HepG2 (cell line): ENCODE data around the gene C11orf86. TPM values are rescaled to one million over a fixed set of nuclear protein-coding genes. Genes with fewer than 3 reads are reported as not detected.

Experiments
- ATAC-seq: fragments of 200-7000 bp; cut with Tn5 transposase; 3 replicates; pipeline ENCODE4 v1.9.1; 2020; ENCODE audit warnings: mild to moderate bottlenecking, moderate library complexity
- BruUV-seq: library from RNA; stranded (reverse); fragments of 400-500 nt; replicated peaks from 2 replicates; lab custom pipeline; 2021; lab: Mats Ljungman, UMichigan
- CTCF ChIA-PET: fragments of 300-600 bp; formaldehyde crosslinking; extraction: SDS; loops from one replicate; lab custom pipeline; 2021; ENCODE audit warnings: low total read pairs, inconsistent platforms, low intra/inter-chr PET ratio; lab: Yijun Ruan, JAX
- POLR2A ChIA-PET: fragments of 350-600 bp; sonication (Branson Sonifier 250); formaldehyde crosslinking; loops from one replicate; lab custom pipeline; 2020; ENCODE audit warnings: antibody characterized with exemption, inconsistent platforms; lab: Yijun Ruan, JAX
- DNase-seq: peaks from one replicate; pipeline ENCODE4 v3.0.0-alpha.2; 2015; ENCODE audit warnings: low spot score
- FAIRE-seq: peaks from 3 replicates; lab custom pipeline; 2011; peaks lifted over from hg19 to GRCh38; lab: Jason Lieb, UNC
- H2AFZ ChIP-seq: one replicate; pipeline ENCODE4 v1.6.1; 2011; ENCODE audit warnings: low read length, inconsistent platforms
- H3K27ac ChIP-seq: fragments of 300-600 bp; 3 replicates; pipeline ENCODE4 v1.8.0; 2011; ENCODE audit warnings: mixed run types, mild to moderate bottlenecking, mixed read lengths, low read length, inconsistent platforms; ENCODE audit not compliant: insufficient read depth; ENCODE audit errors: extremely low read length
- H3K27me3 ChIP-seq, 2 experiments: fragments of 200-600 bp in 1 of 2; 2 replicates in 1 of 2; 3 replicates in 1 of 2; pipeline versions ENCODE4 v1.6.0 to v1.8.0; 2011; ENCODE audit warnings: low read length in 2 of 2, mild to moderate bottlenecking in 2 of 2, moderate library complexity in 2 of 2, inconsistent platforms in 1 of 2; ENCODE audit not compliant: insufficient read depth in 2 of 2, control insufficient read depth in 1 of 2
- H3K36me3 ChIP-seq, 2 experiments: fragments of 200-600 bp in 1 of 2; replicated peaks in 1 of 2; 2 replicates in 1 of 2; 3 replicates in 1 of 2; pipeline versions ENCODE4 v1.5.1 to v1.8.0; 2011; ENCODE audit warnings: low read length in 2 of 2, inconsistent platforms in 1 of 2; ENCODE audit not compliant: insufficient read depth in 2 of 2, control insufficient read depth in 1 of 2
- H3K4me1 ChIP-seq: 2 replicates; pipeline ENCODE4 v1.5.1; 2012; ENCODE audit warnings: low read length, inconsistent platforms; ENCODE audit not compliant: insufficient read depth
- H3K4me2 ChIP-seq: 2 replicates; pipeline ENCODE4 v1.6.0; 2011; ENCODE audit warnings: low read depth, low read length, inconsistent platforms
- H3K4me3 ChIP-seq, 3 experiments: fragments of 200-600 bp in 1 of 3; sonication (generic), shearing (Covaris generic) in 1 of 3; replicated peaks in 1 of 3; 2 replicates each; pipeline ENCODE4 v1.5.1; 2011 to 2016; ENCODE audit warnings: low read length in 3 of 3, inconsistent platforms in 2 of 3, low read depth in 2 of 3, mild to moderate bottlenecking in 2 of 3, control low read depth in 1 of 3, mixed read lengths in 1 of 3; ENCODE audit not compliant: insufficient read depth in 1 of 3
- H3K79me2 ChIP-seq: one replicate; pipeline ENCODE4 v1.6.1; 2011; ENCODE audit warnings: low read length, inconsistent platforms; ENCODE audit not compliant: insufficient read depth
- H3K9ac ChIP-seq: 2 replicates; pipeline ENCODE4 v1.6.0; 2011; ENCODE audit warnings: mild to moderate bottlenecking, low read depth, low read length, inconsistent platforms; ENCODE audit not compliant: insufficient read depth
- H3K9me3 ChIP-seq: 2 replicates; pipeline ENCODE4 v1.5.1; 2012; ENCODE audit warnings: mild to moderate bottlenecking, low read length
- H4K20me1 ChIP-seq: 2 replicates; pipeline ENCODE4 v1.6.0; 2011; ENCODE audit warnings: inconsistent platforms, mild to moderate bottlenecking, low read length, moderate library complexity; ENCODE audit not compliant: insufficient read depth
- ADNP ChIP-seq: sonication (generic); formaldehyde crosslinking; IDR thresholded peaks from 2 replicates; pipeline ENCODE4 v1.4.0; 2020; ENCODE audit warnings: missing genetic modification reagents
- FOSL2 ChIP-seq: sonication (generic); formaldehyde crosslinking; IDR thresholded peaks from 2 replicates; pipeline ENCODE4 v1.4.0; 2020; ENCODE audit warnings: missing genetic modification reagents
- GABPB1 ChIP-seq: IDR thresholded peaks from 2 replicates; pipeline ENCODE4 v1.6.1; 2016; ENCODE audit warnings: mild to moderate bottlenecking, missing genetic modification reagents, moderate library complexity, missing compliant biosample characterization
- KDM6A ChIP-seq: IDR thresholded peaks from 2 replicates; pipeline ENCODE4 v1.6.1; 2016; ENCODE audit warnings: low read depth
- MIXL1 ChIP-seq: IDR thresholded peaks from 2 replicates; pipeline ENCODE4 v1.6.1; 2016
- PHF8 ChIP-seq: sonication (generic); formaldehyde crosslinking; IDR thresholded peaks from 2 replicates; pipeline ENCODE4 v1.5.0; 2020; ENCODE audit warnings: missing genetic modification reagents
- RAD51 ChIP-seq: fragments of 450-650 bp; IDR thresholded peaks from 2 replicates; pipeline ENCODE4 v1.6.1; 2016; ENCODE audit warnings: borderline replicate concordance
- RCOR2 ChIP-seq: IDR thresholded peaks from 2 replicates; pipeline ENCODE4 v1.6.1; 2016; ENCODE audit warnings: missing biosample characterization, missing genetic modification reagents
- ZIK1 ChIP-seq: sonication (generic); formaldehyde crosslinking; IDR thresholded peaks from 2 replicates; pipeline ENCODE4 v1.5.0; 2020; ENCODE audit warnings: mild to moderate bottlenecking, low read depth, missing genetic modification reagents, borderline replicate concordance
- ZMYM3 ChIP-seq: sonication (generic); formaldehyde crosslinking; IDR thresholded peaks from 2 replicates; pipeline ENCODE4 v1.5.1; 2020; ENCODE audit warnings: mild to moderate bottlenecking, missing genetic modification reagents
- ZNF138 ChIP-seq: sonication (generic); formaldehyde crosslinking; IDR thresholded peaks from 2 replicates; pipeline ENCODE4 v1.5.0; 2020; ENCODE audit warnings: mild to moderate bottlenecking, low read depth, missing genetic modification reagents
- ZNF333 ChIP-seq: sonication (generic); formaldehyde crosslinking; IDR thresholded peaks from 2 replicates; pipeline ENCODE4 v1.4.0; 2020; ENCODE audit warnings: mild to moderate bottlenecking, missing genetic modification reagents, borderline replicate concordance
- ZNF343 ChIP-seq: sonication (generic); formaldehyde crosslinking; IDR thresholded peaks from 2 replicates; pipeline ENCODE4 v1.4.0; 2020; ENCODE audit warnings: mild to moderate bottlenecking, missing genetic modification reagents
- ZNF441 ChIP-seq: sonication (generic); formaldehyde crosslinking; IDR thresholded peaks from 2 replicates; pipeline ENCODE4 v1.7.0; 2021; ENCODE audit warnings: missing genetic modification reagents, borderline replicate concordance
- ZNF460 ChIP-seq: sonication (generic); formaldehyde crosslinking; IDR thresholded peaks from 2 replicates; pipeline ENCODE4 v1.5.1; 2020; ENCODE audit warnings: missing genetic modification reagents, mild to moderate bottlenecking, borderline replicate concordance
- ZNF598 ChIP-seq: sonication (generic); formaldehyde crosslinking; IDR thresholded peaks from 2 replicates; pipeline ENCODE4 v1.5.1; 2020; ENCODE audit warnings: mild to moderate bottlenecking, missing genetic modification reagents, borderline replicate concordance
- ZNF619 ChIP-seq: sonication (generic); formaldehyde crosslinking; IDR thresholded peaks from 2 replicates; pipeline ENCODE4 v1.4.0; 2020; ENCODE audit warnings: mild to moderate bottlenecking, missing genetic modification reagents
- ZNF629 ChIP-seq: sonication (generic); formaldehyde crosslinking; conservative IDR thresholded peaks from 2 replicates; pipeline ENCODE4 v1.5.0; 2020; ENCODE audit warnings: missing genetic modification reagents
- ZNF766 ChIP-seq: sonication (generic); formaldehyde crosslinking; IDR thresholded peaks from 2 replicates; pipeline ENCODE4 v1.5.0; 2020; ENCODE audit warnings: missing genetic modification reagents, borderline replicate concordance
- ZNF773 ChIP-seq: sonication (generic); formaldehyde crosslinking; IDR thresholded peaks from 2 replicates; pipeline ENCODE4 v1.4.0; 2020; ENCODE audit warnings: missing genetic modification reagents, borderline replicate concordance
- ZNF83 ChIP-seq: sonication (generic); formaldehyde crosslinking; IDR thresholded peaks from 2 replicates; pipeline ENCODE4 v1.4.0; 2020; ENCODE audit warnings: missing genetic modification reagents, mild to moderate bottlenecking, borderline replicate concordance
- ZNF883 ChIP-seq: sonication (generic); formaldehyde crosslinking; IDR thresholded peaks from 2 replicates; pipeline ENCODE4 v1.5.1; 2020; ENCODE audit warnings: mild to moderate bottlenecking, missing genetic modification reagents; ENCODE audit errors: not compliant biosample characterization
- WGBS: methylation state at CpG from one replicate; pipeline ENCODE4 v1.1.6; 2017; ENCODE audit warnings: low lambda C conversion rate; 5-methylcytosine and 5-hydroxymethylcytosine counted together
- in situ Hi-C: cut with HindIII; loops from 2 replicates; pipeline ENCODE4 v1.10.0; 2017; ENCODE audit warnings: low pct_unique_long_range_greater_than_20kb; ENCODE audit not compliant: extremely low pct_ligation_motif_present
- intact Hi-C: fragments of 100-400 bp; cut with micrococcal nuclease; formaldehyde crosslinking; loops from one replicate; pipeline ENCODE4 v1.10.0; 2022; ENCODE audit not compliant: unreplicated experiment
- polyA plus RNA-seq, 8 experiments: library from polyadenylated mRNA; depleted of rRNA in 3 of 8; stranded (reverse) in 7 of 8; unstranded in 1 of 8; fragments of >200 nt; fragmentation: Illumina TruSeq in 4 of 8; extraction: Trizol in 4 of 8; gene quantifications; 2 replicates each; pipeline versions ENCODE4 v1.2.1 to v1.2.3, GENCODE V29; 2011 to 2016; ENCODE audit warnings: low read depth in 4 of 8, missing spikeins in 1 of 8, mixed read lengths in 1 of 8; ENCODE audit not compliant: insufficient read depth in 1 of 8
- total RNA-seq, 5 experiments: library from RNA; depleted of rRNA; stranded (reverse); fragments of >200 nt; fragmentation: Illumina TruSeq; extraction: Trizol; gene quantifications; 2 replicates each; pipeline ENCODE4 v1.2.3, GENCODE V29; 2016; ENCODE audit warnings: low read depth in 1 of 5
- TF ChIP-seq, protein P1 (sequence below): sonication (generic); formaldehyde crosslinking; IDR thresholded peaks from 2 replicates; pipeline ENCODE4 v1.4.0; 2020; ENCODE audit warnings: missing genetic modification reagents, borderline replicate concordance
- TF ChIP-seq, protein P2 (sequence below): sonication (generic); formaldehyde crosslinking; IDR thresholded peaks from 2 replicates; pipeline ENCODE4 v1.9.0; 2021; ENCODE audit warnings: missing genetic modification reagents, borderline replicate concordance

Gene C11orf86
- total and polyA plus RNA-seq, 2 of the 13 experiments (the other 11 are each of a cell fraction or from before 2014, with no cell fraction given): 0.11 to 0.18 TPM

DNA sequence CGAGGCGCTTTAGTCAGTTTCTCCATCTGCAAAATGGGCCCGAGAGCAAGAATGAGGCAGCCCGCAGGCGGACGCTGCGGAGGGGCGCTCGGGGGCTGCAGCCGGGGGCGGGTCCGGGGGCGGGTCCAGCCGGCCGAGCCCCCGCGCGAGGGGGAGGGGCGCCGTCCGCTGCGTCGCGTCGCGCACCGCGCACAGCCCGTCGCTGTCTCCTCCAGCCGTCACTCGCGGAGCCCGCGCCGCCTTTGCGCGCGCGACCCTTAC, 17.2 kb upstream of the C11orf86 start:
- Histone ChIP-seq H3K27ac (peak overlapping the region; percentile 69), H3K79me2 (no peaks in the 10 kb centered on the region), H3K36me3 (no peaks in the 10 kb centered on the region; a peak in 1 of 5 replicates), H3K4me1 (peaks cover 29% of the 10 kb centered on the region), H3K27me3 (no peaks in the 10 kb centered on the region), H3K9ac (peak overlapping the region; percentile 55), H3K4me3 (peak overlapping the region; percentile 63 to 84 (median 82)), H3K4me2 (peak overlapping the region; percentile 92), H2AFZ (no peak overlapping the region), H3K9me3 (no peaks in the 10 kb centered on the region), H4K20me1 (no peaks in the 10 kb centered on the region)
- in situ Hi-C loops: no loop called here
- intact Hi-C loops: loop anchor here (5.0 kb wide), 1 partner anchor 51 kb away; no protein-coding TSS in a partner anchor
- CTCF ChIA-PET: no interaction called here
- BruUV-seq: no TSS peak
- ATAC-seq (peak; percentile 34), FAIRE-seq (no peak), DNase-seq (no peak)
- POLR2A ChIA-PET: interaction anchor here (1.2 to 3.5 kb wide), 9 partner anchors 9 to 115 kb away, joined by 3 to 30 read pairs (median 5); partner anchors contain the start of genes C11orf86 and RCE1
- no CpG with 5 or more reads among the region's 40 CpGs for WGBS
- TF ChIP-seq RAD51 (no peak), ZNF460 (CRISPR knock-in tag) (no peak), ZNF773 (CRISPR knock-in tag) (no peak; the same call in 1 of the 2 replicates), ZIK1 (CRISPR knock-in tag) (no peak), ZNF598 (0 out of 2 replicates have a peak, but pooled peaks have one; percentile 4), ZNF441 (CRISPR knock-in tag) (no peak), FOSL2 (no peak), ZNF629 (CRISPR knock-in tag) (no peak), ZMYM3 (CRISPR knock-in tag) (no peak), ZNF138 (0 out of 2 replicates have a peak, but pooled peaks have one; percentile 58), ZNF83 (no peak), ZNF766 (no peak), RCOR2 (CRISPR knock-in tag) (0 out of 2 replicates have a peak, but pooled peaks have one; percentile 28), KDM6A (CRISPR knock-in tag) (no peak), PHF8 (CRISPR knock-in tag) (0 out of 2 replicates have a peak, but pooled peaks have one; percentile 18), ZNF343 (CRISPR knock-in tag) (no peak), GABPB1 (CRISPR knock-in tag) (no peak), ADNP (CRISPR knock-in tag) (peak; percentile 59; the same call in 1 of the 2 replicates), ZNF619 (no peak), ZNF883 (CRISPR knock-in tag) (no peak), MIXL1 (CRISPR knock-in tag) (no peak), ZNF333 (CRISPR knock-in tag) (0 out of 2 replicates have a peak, but pooled peaks have one; percentile 3)
- TF ChIP-seq, protein P1, sequence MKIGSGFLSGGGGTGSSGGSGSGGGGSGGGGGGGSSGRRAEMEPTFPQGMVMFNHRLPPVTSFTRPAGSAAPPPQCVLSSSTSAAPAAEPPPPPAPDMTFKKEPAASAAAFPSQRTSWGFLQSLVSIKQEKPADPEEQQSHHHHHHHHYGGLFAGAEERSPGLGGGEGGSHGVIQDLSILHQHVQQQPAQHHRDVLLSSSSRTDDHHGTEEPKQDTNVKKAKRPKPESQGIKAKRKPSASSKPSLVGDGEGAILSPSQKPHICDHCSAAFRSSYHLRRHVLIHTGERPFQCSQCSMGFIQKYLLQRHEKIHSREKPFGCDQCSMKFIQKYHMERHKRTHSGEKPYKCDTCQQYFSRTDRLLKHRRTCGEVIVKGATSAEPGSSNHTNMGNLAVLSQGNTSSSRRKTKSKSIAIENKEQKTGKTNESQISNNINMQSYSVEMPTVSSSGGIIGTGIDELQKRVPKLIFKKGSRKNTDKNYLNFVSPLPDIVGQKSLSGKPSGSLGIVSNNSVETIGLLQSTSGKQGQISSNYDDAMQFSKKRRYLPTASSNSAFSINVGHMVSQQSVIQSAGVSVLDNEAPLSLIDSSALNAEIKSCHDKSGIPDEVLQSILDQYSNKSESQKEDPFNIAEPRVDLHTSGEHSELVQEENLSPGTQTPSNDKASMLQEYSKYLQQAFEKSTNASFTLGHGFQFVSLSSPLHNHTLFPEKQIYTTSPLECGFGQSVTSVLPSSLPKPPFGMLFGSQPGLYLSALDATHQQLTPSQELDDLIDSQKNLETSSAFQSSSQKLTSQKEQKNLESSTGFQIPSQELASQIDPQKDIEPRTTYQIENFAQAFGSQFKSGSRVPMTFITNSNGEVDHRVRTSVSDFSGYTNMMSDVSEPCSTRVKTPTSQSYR (CRISPR knock-in tag): 0 out of 2 replicates have a peak, but pooled peaks have one; percentile 28
- TF ChIP-seq, protein P2, sequence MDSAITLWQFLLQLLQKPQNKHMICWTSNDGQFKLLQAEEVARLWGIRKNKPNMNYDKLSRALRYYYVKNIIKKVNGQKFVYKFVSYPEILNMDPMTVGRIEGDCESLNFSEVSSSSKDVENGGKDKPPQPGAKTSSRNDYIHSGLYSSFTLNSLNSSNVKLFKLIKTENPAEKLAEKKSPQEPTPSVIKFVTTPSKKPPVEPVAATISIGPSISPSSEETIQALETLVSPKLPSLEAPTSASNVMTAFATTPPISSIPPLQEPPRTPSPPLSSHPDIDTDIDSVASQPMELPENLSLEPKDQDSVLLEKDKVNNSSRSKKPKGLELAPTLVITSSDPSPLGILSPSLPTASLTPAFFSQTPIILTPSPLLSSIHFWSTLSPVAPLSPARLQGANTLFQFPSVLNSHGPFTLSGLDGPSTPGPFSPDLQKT: no peak
